K562 (cell line): ENCODE results near the gene CDCA7L. TPM values are rescaled to one million over a fixed set of nuclear protein-coding genes. Genes with fewer than 3 reads are reported as not detected.

Experiments
- ATAC-seq: fragments of 200-7000 bp; cut with Tn5 transposase; 3 replicates; pipeline ENCODE4 v1.9.1; 2020; ENCODE audit warnings: moderate library complexity
- BruUV-seq: library from RNA; stranded (reverse); fragments of 400-500 nt; replicated peaks from 2 replicates; lab custom pipeline; 2021; lab: Mats Ljungman, UMichigan
- CTCF ChIA-PET: fragments of 300-600 bp; formaldehyde crosslinking; extraction: SDS; loops from one replicate; lab custom pipeline; 2021; ENCODE audit warnings: low intra/inter-chr PET ratio; lab: Yijun Ruan, JAX
- POLR2A ChIA-PET: fragments of 300-600, 350-650 bp; sonication (Branson Sonifier 250); formaldehyde crosslinking; extraction: SDS; loops from one replicate; lab custom pipeline; 2021; ENCODE audit warnings: antibody characterized with exemption, inconsistent platforms; lab: Yijun Ruan, JAX
- DNase-seq, 4 experiments: peaks; one replicate each; pipeline versions ENCODE4 v3.0.0 to v3.0.0-alpha.2; 2011 to 2018; ENCODE audit warnings: low spot score in 3 of 4, mixed read lengths in 3 of 4; ENCODE audit errors: extremely low read depth in 1 of 4
- FAIRE-seq: peaks from 2 replicates; lab custom pipeline; 2011; peaks lifted over from hg19 to GRCh38; lab: Jason Lieb, UNC
- H2AFZ ChIP-seq: 2 replicates; pipeline ENCODE4 v1.6.0; 2011; ENCODE audit warnings: low read depth, low read length, control low read depth, inconsistent platforms
- H3K27ac ChIP-seq: fragments of 200-600 bp; 3 replicates; pipeline ENCODE4 v1.8.0; 2011; ENCODE audit warnings: low read depth, mild to moderate bottlenecking, control low read depth, inconsistent platforms, low read length, moderate library complexity, mixed read lengths; ENCODE audit errors: extremely low read depth
- H3K27me3 ChIP-seq, 2 experiments: fragments of 300-600 bp in 1 of 2; 2 replicates in 1 of 2; 3 replicates in 1 of 2; pipeline versions ENCODE4 v1.6.0 to v1.8.0; 2011; ENCODE audit warnings: inconsistent platforms in 2 of 2, low read length in 2 of 2, mild to moderate bottlenecking in 1 of 2, mixed read lengths in 1 of 2, moderate library complexity in 1 of 2; ENCODE audit not compliant: control insufficient read depth in 2 of 2, insufficient read depth in 2 of 2
- H3K36me3 ChIP-seq: fragments of 300-600 bp; 3 replicates; pipeline ENCODE4 v1.8.0; 2011; ENCODE audit warnings: mild to moderate bottlenecking, low read length, inconsistent platforms; ENCODE audit not compliant: control insufficient read depth, insufficient read depth
- H3K4me1 ChIP-seq, 2 experiments: fragments of 200-600 bp in 1 of 2; replicated peaks in 1 of 2; 2 replicates in 1 of 2; 3 replicates in 1 of 2; pipeline versions ENCODE4 v1.5.1 to v1.8.0; 2011; ENCODE audit warnings: inconsistent platforms in 2 of 2, low read length in 2 of 2, mild to moderate bottlenecking in 1 of 2, mixed read lengths in 1 of 2, moderate library complexity in 1 of 2; ENCODE audit not compliant: control insufficient read depth in 2 of 2, insufficient read depth in 2 of 2
- H3K4me2 ChIP-seq: 2 replicates; pipeline ENCODE4 v1.6.1; 2011; ENCODE audit warnings: low read length, control low read depth, inconsistent platforms, mixed read lengths; ENCODE audit not compliant: insufficient read depth
- H3K4me3 ChIP-seq: fragments of 200-600 bp; sonication (generic), shearing (Covaris generic); 2 replicates; pipeline ENCODE4 v1.5.1; 2016; ENCODE audit warnings: control low read depth, inconsistent platforms
- H3K79me2 ChIP-seq: fragments of 200-600 bp; 3 replicates; pipeline ENCODE4 v1.8.0; 2011; ENCODE audit warnings: low read length, inconsistent platforms; ENCODE audit not compliant: control insufficient read depth, insufficient read depth
- H3K9ac ChIP-seq, 2 experiments: 2 replicates each; pipeline versions ENCODE4 v1.6.0 to v1.6.1; 2011; ENCODE audit warnings: low read depth in 2 of 2, low read length in 2 of 2, control low read depth in 1 of 2, inconsistent platforms in 1 of 2, mild to moderate bottlenecking in 1 of 2, mixed read lengths in 1 of 2; ENCODE audit not compliant: insufficient read depth in 1 of 2
- H3K9me1 ChIP-seq: one replicate; pipeline ENCODE4 v1.6.0; 2011; ENCODE audit warnings: inconsistent platforms, mild to moderate bottlenecking, low read length, moderate library complexity; ENCODE audit not compliant: control insufficient read depth, insufficient read depth
- H3K9me3 ChIP-seq: replicated peaks from 2 replicates; pipeline ENCODE4 v1.5.1; 2011; ENCODE audit warnings: low read depth, low read length, inconsistent platforms; ENCODE audit not compliant: control insufficient read depth, insufficient read depth
- H4K20me1 ChIP-seq: replicated peaks from 2 replicates; pipeline ENCODE4 v1.6.1; 2011; ENCODE audit warnings: low read length, inconsistent platforms, mixed read lengths; ENCODE audit not compliant: control insufficient read depth, insufficient read depth
- GTF3C2 ChIP-seq: IDR thresholded peaks from 3 replicates; pipeline ENCODE4 v1.6.1; 2011; ENCODE audit warnings: borderline replicate concordance, mild to moderate bottlenecking, moderate library complexity; ENCODE audit not compliant: insufficient read length; ENCODE audit errors: extremely low read depth
- USF1 ChIP-seq: sonication (generic); formaldehyde crosslinking; IDR thresholded peaks from 2 replicates; pipeline ENCODE4 v1.9.0; 2022; ENCODE audit warnings: mild to moderate bottlenecking, missing genetic modification reagents
- ZBTB8A ChIP-seq: fragments of 450-650 bp; IDR thresholded peaks from 2 replicates; pipeline ENCODE4 v1.6.1; 2018; ENCODE audit warnings: mild to moderate bottlenecking, moderate library complexity; ENCODE audit not compliant: partially characterized antibody
- ZNF282 ChIP-seq: sonication (generic); formaldehyde crosslinking; IDR thresholded peaks from 2 replicates; pipeline ENCODE4 v1.8.1; 2023; ENCODE audit warnings: missing genetic modification reagents
- WGBS: fragments of 100-300 bp; shearing (Covaris generic); methylation state at CpG from one replicate; pipeline ENCODE4 v1.1.6; 2016; ENCODE audit warnings: low coverage, mixed read lengths; ENCODE audit not compliant: insufficient coverage; ENCODE audit errors: missing lambda C conversion rate; 5-methylcytosine and 5-hydroxymethylcytosine counted together
- in situ Hi-C: fragments of 300-500 bp; cut with MboI; formaldehyde crosslinking; loops from 4 replicates; pipeline ENCODE4 v1.15.0; 2018; ENCODE audit warnings: inconsistent platforms, mixed read lengths
- intact Hi-C: fragments of 100-400 bp; cut with micrococcal nuclease; formaldehyde crosslinking; loops from 2 replicates; pipeline ENCODE4 v1.14.2; 2022
- polyA plus RNA-seq, 8 experiments: library from polyadenylated mRNA; depleted of rRNA in 4 of 8; stranded (reverse) in 5 of 8; unstranded in 3 of 8; fragments of >200 nt; fragmentation: Nextera tagmentation in 2 of 8; fragmentation: Illumina TruSeq in 1 of 8; extraction: Ambion mirVana in 2 of 8; extraction: Trizol in 1 of 8; gene quantifications; 2 replicates each; pipeline versions ENCODE4 v1.2.1 to v1.2.3, GENCODE V29; 2011 to 2014; ENCODE audit warnings: inconsistent platforms in 1 of 8, missing spikeins in 1 of 8
- total RNA-seq, 7 experiments: library from RNA; depleted of rRNA in 6 of 7; stranded (reverse); fragments of >200 nt in 6 of 7; fragmentation: Illumina TruSeq in 2 of 7; extraction: Trizol in 2 of 7; gene quantifications; 2 replicates each; pipeline versions ENCODE4 v1.2.1 to v1.2.3, GENCODE V29; 2011 to 2021; ENCODE audit warnings: low replicate concordance in 1 of 7

CDCA7L gene
- total and polyA plus RNA-seq, 9 of the 15 experiments (the other 6 are each of a cell fraction or from before 2014, with no cell fraction given), result 1.9 to 32.4 (median 3.1) TPM

- in situ Hi-C loops, result no loop called here
- no peak for TF ChIP-seq USF1 (CRISPR knock-in tag)
- TF ChIP-seq GTF3C2, result no peak
- TF ChIP-seq ZBTB8A, result no peak
- TF ChIP-seq ZNF282 (CRISPR knock-in tag), result no peak
- TF ChIP-seq, all 486 proteins: peak for 0
- Histone ChIP-seq H3K4me3 (no peak overlapping the region), H3K36me3 (no peaks in the 10 kb centered on the region), H3K27ac (no peak overlapping the region), H2AFZ (no peak overlapping the region), H3K9ac (no peak overlapping the region), H4K20me1 (0 out of 2 replicates have a peak, but pooled peaks cover 3% of the 10 kb centered on the region), H3K27me3 (peaks cover 0 to 4% of the 10 kb centered on the region in 2 experiments; a peak in 1 of 5 replicates), H3K79me2 (no peaks in the 10 kb centered on the region), H3K4me2 (no peak overlapping the region), H3K9me3 (no peaks in the 10 kb centered on the region), H3K9me1 (no peaks in the 10 kb centered on the region), H3K4me1 (peaks cover 0 to 5% of the 10 kb centered on the region in 2 experiments; a peak in 2 of 5 replicates)
- no TSS peak for BruUV-seq
- ChIA-PET CTCF (no interaction called here), POLR2A (interaction anchor here (0.6 kb wide), 1 partner anchor 58 kb away, joined by 3 read pairs; no protein-coding TSS in a partner anchor)
- DNase-seq (no peak), FAIRE-seq (no peak), ATAC-seq (no peak)
- 0% methylated on average over 2 of the region's 2 CpGs for WGBS
- intact Hi-C loops, result no loop called here
Observed at GRCh38 chr7:21984042-21984441, 38.3 kb upstream of the CDCA7L start.
